ENCODE measurements around the gene HSD11B1L.

DNA sequence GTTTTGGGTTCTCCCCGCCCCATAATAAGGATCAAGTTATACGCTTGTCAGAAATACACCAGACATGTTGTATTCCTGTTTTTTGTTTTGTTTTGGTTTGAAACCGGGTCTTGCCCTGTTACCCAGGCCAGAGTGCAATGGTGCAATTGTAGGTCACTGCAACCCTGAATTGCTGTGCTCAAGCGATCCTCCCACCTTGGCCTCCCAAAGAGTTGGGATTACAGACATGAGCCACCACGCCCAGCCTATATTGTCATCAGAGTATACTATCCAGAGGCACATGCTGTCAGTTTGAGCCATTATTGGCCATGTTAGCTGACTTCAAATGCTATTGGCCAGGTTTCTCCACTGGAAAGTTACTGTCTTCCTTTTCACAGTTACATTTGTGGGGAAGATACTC is 48.2 kb upstream of the HSD11B1L start:
- TF ChIP-seq ZNF302 (tag by site-specific recombination; IDR thresholded peaks at IDR 0.05; ENCODE audit: low read depth) (no peak), SP2 (tag by site-specific recombination; IDR thresholded peaks at IDR 0.05) (no peak), HOXC10 (CRISPR knock-in tag; IDR thresholded peaks at IDR 0.05) (no peak), KLF16 (tag by site-specific recombination; IDR thresholded peaks at IDR 0.05) (no peak), ZNF24 (tag by site-specific recombination; IDR thresholded peaks at IDR 0.05) (no peak), ZNF501 (tag by site-specific recombination; IDR thresholded peaks at IDR 0.05) (no peak)
